Lower leg skin (tissue), 3 donors: ENCODE measurements around the gene DCST1.

Experiments
- CTCF ChIP-seq, 3 donors: fragments of 450-650 bp; IDR thresholded peaks; one replicate each; pipeline ENCODE4 v1.5.1; 2016; ENCODE audit warnings: antibody characterized with exemption in 3 of 3, mild to moderate bottlenecking in 3 of 3, moderate library complexity in 2 of 3
- POLR2A ChIP-seq, 2 donors: fragments of 450-650 bp; IDR thresholded peaks; one replicate each; pipeline ENCODE4 v1.6.1; 2016 to 2017; ENCODE audit warnings: antibody characterized with exemption in 2 of 2, mild to moderate bottlenecking in 1 of 2, moderate library complexity in 1 of 2

GRCh38 chr1:155068599-155068998 is 35.0 kb downstream of the DCST1 start:
- TF ChIP-seq CTCF (IDR thresholded peaks at IDR 0.05) (no peak), POLR2A (IDR thresholded peaks at IDR 0.05) (no peak)
